HEK293 (cell line): ENCODE data around the gene ADORA3.

Experiments used
- CTCF ChIA-PET: fragments of 350-600 bp; formaldehyde crosslinking; extraction: SDS; loops from one replicate; lab custom pipeline; 2021; ENCODE audit warnings: antibody characterized with exemption; lab: Yijun Ruan, JAX
- POLR2A ChIA-PET: fragments of 300-600 bp; formaldehyde crosslinking; extraction: SDS; loops from one replicate; lab custom pipeline; 2020; ENCODE audit warnings: antibody characterized with exemption, inconsistent platforms; lab: Yijun Ruan, JAX
- H3K27ac ChIP-seq: fragments of 200-500 bp; sonication (Bioruptor generic); 2 replicates; pipeline ENCODE4 v1.5.1; 2014; ENCODE audit warnings: low read depth, low read length, control low read depth, inconsistent platforms; ENCODE audit errors: extremely low read depth
- H3K36me3 ChIP-seq, 2 experiments: fragments of 200-500 bp in 1 of 2; sonication (Bioruptor generic) in 1 of 2; 1 replicate in 1 of 2; 2 replicates in 1 of 2; pipeline ENCODE4 v1.5.1; 2014 to 2017; ENCODE audit warnings: inconsistent platforms in 2 of 2, low read length in 2 of 2; ENCODE audit not compliant: control insufficient read depth in 2 of 2, insufficient read depth in 1 of 2
- H3K4me1 ChIP-seq: fragments of 200-500 bp; sonication (Bioruptor generic); 2 replicates; pipeline ENCODE4 v1.5.1; 2014; ENCODE audit warnings: mild to moderate bottlenecking, low read length, inconsistent platforms; ENCODE audit not compliant: control insufficient read depth, insufficient read depth
- H3K4me3 ChIP-seq: 2 replicates; pipeline ENCODE4 v1.5.1; 2011; ENCODE audit warnings: low read depth, mild to moderate bottlenecking, control low read depth, low read length, moderate library complexity
- H3K9me3 ChIP-seq: fragments of 200-500 bp; sonication (Bioruptor generic); 2 replicates; pipeline ENCODE4 v1.5.1; 2014; ENCODE audit warnings: low read depth, low read length, inconsistent platforms; ENCODE audit not compliant: control insufficient read depth, insufficient read depth
- KLF17 ChIP-seq: fragments of 450-650 bp; formaldehyde crosslinking; IDR thresholded peaks from 2 replicates; pipeline ENCODE4 v1.5.1; 2016; ENCODE audit warnings: missing biosample characterization, missing genetic modification characterization
- PRDM1 ChIP-seq: fragments of 450-650 bp; formaldehyde crosslinking; IDR thresholded peaks from 2 replicates; pipeline ENCODE4; 2016; ENCODE audit warnings: missing biosample characterization, missing genetic modification characterization
- REPIN1 ChIP-seq: fragments of 450-650 bp; formaldehyde crosslinking; IDR thresholded peaks from 2 replicates; pipeline ENCODE4 v1.5.1; 2017; ENCODE audit warnings: missing biosample characterization, missing genetic modification characterization, low read depth
- SCRT2 ChIP-seq: fragments of 450-650 bp; formaldehyde crosslinking; IDR thresholded peaks from 2 replicates; pipeline ENCODE4 v1.5.1; 2016; ENCODE audit warnings: missing biosample characterization, missing genetic modification characterization
- SP2 ChIP-seq: fragments of 450-650 bp; formaldehyde crosslinking; IDR thresholded peaks from 2 replicates; pipeline ENCODE4 v1.5.1; 2016; ENCODE audit warnings: missing biosample characterization, missing genetic modification characterization
- ZBTB11 ChIP-seq: fragments of 450-650 bp; formaldehyde crosslinking; conservative IDR thresholded peaks from 2 replicates; pipeline ENCODE4 v1.5.1; 2016; ENCODE audit warnings: low read depth, missing biosample characterization, missing genetic modification characterization
- ZBTB20 ChIP-seq: fragments of 450-650 bp; formaldehyde crosslinking; IDR thresholded peaks from 2 replicates; pipeline ENCODE4 v1.5.1; 2016; ENCODE audit warnings: missing biosample characterization, missing genetic modification characterization
- ZBTB8A ChIP-seq: fragments of 450-650 bp; formaldehyde crosslinking; IDR thresholded peaks from 2 replicates; pipeline ENCODE4 v1.5.1; 2016; ENCODE audit warnings: missing biosample characterization, missing genetic modification characterization
- ZNF133 ChIP-seq: fragments of 450-650 bp; formaldehyde crosslinking; IDR thresholded peaks from 2 replicates; pipeline ENCODE4 v1.5.1; 2016; ENCODE audit warnings: missing biosample characterization, missing genetic modification characterization
- ZNF140 ChIP-seq: fragments of 450-650 bp; formaldehyde crosslinking; IDR thresholded peaks from 2 replicates; pipeline ENCODE4 v1.5.1; 2016; ENCODE audit warnings: missing biosample characterization, missing genetic modification characterization
- ZNF2 ChIP-seq: fragments of 450-650 bp; formaldehyde crosslinking; IDR thresholded peaks from 2 replicates; pipeline ENCODE4 v1.5.1; 2016; ENCODE audit warnings: missing biosample characterization, missing genetic modification characterization
- ZNF223 ChIP-seq: fragments of 450-650 bp; formaldehyde crosslinking; IDR thresholded peaks from 2 replicates; pipeline ENCODE4 v1.5.1; 2016; ENCODE audit warnings: missing biosample characterization, missing genetic modification characterization
- ZNF302 ChIP-seq: fragments of 450-650 bp; formaldehyde crosslinking; IDR thresholded peaks from 2 replicates; pipeline ENCODE4 v1.5.1; 2016; ENCODE audit warnings: missing biosample characterization, missing genetic modification characterization, low read depth
- ZNF335 ChIP-seq: fragments of 450-650 bp; formaldehyde crosslinking; conservative IDR thresholded peaks from 2 replicates; pipeline ENCODE4 v1.5.1; 2016; ENCODE audit warnings: missing biosample characterization, missing genetic modification characterization
- ZNF37A ChIP-seq: fragments of 450-650 bp; IDR thresholded peaks from 2 replicates; pipeline ENCODE4 v1.5.1; 2018; ENCODE audit warnings: missing biosample characterization, missing genetic modification characterization
- ZNF501 ChIP-seq: fragments of 450-650 bp; formaldehyde crosslinking; IDR thresholded peaks from 2 replicates; pipeline ENCODE4 v1.5.1; 2016; ENCODE audit warnings: missing biosample characterization, missing genetic modification characterization
- ZNF513 ChIP-seq: fragments of 450-650 bp; IDR thresholded peaks from 2 replicates; pipeline ENCODE4 v1.5.1; 2018; ENCODE audit warnings: missing biosample characterization, missing genetic modification characterization
- ZNF600 ChIP-seq: fragments of 450-650 bp; formaldehyde crosslinking; IDR thresholded peaks from 2 replicates; pipeline ENCODE4 v1.5.1; 2016; ENCODE audit warnings: missing biosample characterization, missing genetic modification characterization
- ZNF626 ChIP-seq: fragments of 450-650 bp; sonication (Bioruptor Pico); formaldehyde crosslinking; IDR thresholded peaks from 2 replicates; pipeline ENCODE4 v1.5.1; 2018; ENCODE audit warnings: missing biosample characterization, missing genetic modification characterization, inconsistent platforms
- ZNF792 ChIP-seq: fragments of 450-650 bp; formaldehyde crosslinking; IDR thresholded peaks from 2 replicates; pipeline ENCODE4 v1.5.1; 2016; ENCODE audit warnings: missing biosample characterization, missing genetic modification characterization

Gene ADORA3

GRCh38 chr1:111509997-111510375 lies 6.6 kb upstream of the ADORA3 start (continued):
- TF ChIP-seq ZNF140 (tag by site-specific recombination) (no peak), ZNF223 (tag by site-specific recombination) (no peak)

- Histone ChIP-seq H3K9me3 (no peaks in the 10 kb centered on the region), H3K36me3 (no peaks in the 10 kb centered on the region), H3K4me1 (no peaks in the 10 kb centered on the region), H3K27ac (peak overlapping the region; percentile 11; the same call in 1 of the 2 replicates), H3K4me3 (no peak overlapping the region)
- CTCF ChIA-PET, result interaction anchor here (0.6 to 5.0 kb wide), 57 partner anchors 10 to 490 kb away, joined by 3 to 48 read pairs (median 5); partner anchors contain the start of genes DDX20 and RAP1A
- POLR2A ChIA-PET, result interaction anchor here (0.9 to 1.1 kb wide), 4 partner anchors 9 to 262 kb away, joined by 3 to 9 read pairs (median 6); partner anchors contain the start of gene RAP1A
- TF ChIP-seq ZNF335 (peak; percentile 58), ZNF37A (tag by site-specific recombination) (no peak), ZNF513 (tag by site-specific recombination) (no peak), ZNF223 (tag by site-specific recombination) (no peak), ZNF302 (tag by site-specific recombination) (no peak), REPIN1 (tag by site-specific recombination) (no peak), SCRT2 (tag by site-specific recombination) (peak; percentile 87; the same call in 1 of the 2 replicates), ZNF792 (tag by site-specific recombination) (no peak), ZBTB11 (tag by site-specific recombination) (peak; percentile 35; the same call in 1 of the 2 replicates), ZNF2 (no peak), ZBTB8A (no peak), KLF17 (tag by site-specific recombination) (no peak), PRDM1 (tag by site-specific recombination) (0 out of 2 replicates have a peak, but pooled peaks have one; percentile 44), ZBTB20 (no peak), ZNF501 (tag by site-specific recombination) (0 out of 2 replicates have a peak, but pooled peaks have one; percentile 24), ZNF626 (tag by site-specific recombination) (no peak), ZNF133 (tag by site-specific recombination) (no peak), ZNF600 (tag by site-specific recombination) (0 out of 2 replicates have a peak, but pooled peaks have one; percentile 10), SP2 (tag by site-specific recombination) (peak; percentile 40)
Measured at GRCh38 chr1:111507411-111508201, 4.2 kb upstream of the ADORA3 start.
